PFSK-1 (cell line): ENCODE measurements around the gene TGFB1.
A peak's percentile ranks its signal among the peaks of the same experiment; 100 is the strongest.

Experiments
- FOXP2 ChIP-seq: optimal IDR thresholded peaks from 2 replicates; pipeline ENCODE3; 2011; ENCODE audit warnings: borderline replicate concordance, control low read depth, inconsistent platforms; ENCODE audit not compliant: insufficient read depth; ENCODE audit errors: extremely low read length, extremely low read depth
- POLR2AphosphoS5 ChIP-seq: IDR thresholded peaks from 2 replicates; pipeline ENCODE4 v1.6.1; 2012; ENCODE audit warnings: low read depth, mild to moderate bottlenecking, control low read depth, low read length, moderate library complexity
- SIN3A ChIP-seq: IDR thresholded peaks from 2 replicates; pipeline ENCODE4 v1.6.1; 2012; ENCODE audit warnings: mild to moderate bottlenecking, low read length, moderate library complexity, borderline replicate concordance; ENCODE audit not compliant: insufficient read depth
- TAF1 ChIP-seq: IDR thresholded peaks from 2 replicates; pipeline ENCODE4 v1.6.1; 2012; ENCODE audit warnings: low read length, control low read depth, borderline replicate concordance; ENCODE audit not compliant: insufficient read depth
- TF ChIP-seq, protein P1 (sequence below), 2 experiments: IDR thresholded peaks; 2 replicates each; pipeline versions ENCODE4 v1.6.1 to v1.8.0; 2011 to 2012; ENCODE audit warnings: low read depth in 2 of 2, low read length in 2 of 2, control low read depth in 1 of 2, inconsistent platforms in 1 of 2, mild to moderate bottlenecking in 1 of 2, moderate library complexity in 1 of 2; ENCODE audit not compliant: insufficient read depth in 1 of 2

TGFB1 gene

DNA sequence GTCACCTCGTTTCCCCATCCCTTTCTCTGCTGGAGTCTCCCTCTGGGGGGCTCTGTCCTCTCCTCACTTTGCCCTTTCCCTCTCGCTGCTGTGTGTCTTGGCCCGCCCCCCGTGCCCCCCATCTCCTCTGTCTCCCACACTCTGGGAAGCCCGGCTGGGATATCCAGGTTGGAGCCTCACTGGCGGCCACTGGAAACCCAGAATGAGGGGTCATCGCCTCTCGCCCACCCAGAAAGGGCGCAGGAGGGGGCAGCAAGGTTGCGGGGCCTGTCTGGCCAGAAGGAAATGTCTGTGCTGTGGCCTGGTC is 28.1 kb downstream of the TGFB1 start:
- TF ChIP-seq SIN3A, result no peak
- no peak for TF ChIP-seq TAF1
- TF ChIP-seq, protein P1, sequence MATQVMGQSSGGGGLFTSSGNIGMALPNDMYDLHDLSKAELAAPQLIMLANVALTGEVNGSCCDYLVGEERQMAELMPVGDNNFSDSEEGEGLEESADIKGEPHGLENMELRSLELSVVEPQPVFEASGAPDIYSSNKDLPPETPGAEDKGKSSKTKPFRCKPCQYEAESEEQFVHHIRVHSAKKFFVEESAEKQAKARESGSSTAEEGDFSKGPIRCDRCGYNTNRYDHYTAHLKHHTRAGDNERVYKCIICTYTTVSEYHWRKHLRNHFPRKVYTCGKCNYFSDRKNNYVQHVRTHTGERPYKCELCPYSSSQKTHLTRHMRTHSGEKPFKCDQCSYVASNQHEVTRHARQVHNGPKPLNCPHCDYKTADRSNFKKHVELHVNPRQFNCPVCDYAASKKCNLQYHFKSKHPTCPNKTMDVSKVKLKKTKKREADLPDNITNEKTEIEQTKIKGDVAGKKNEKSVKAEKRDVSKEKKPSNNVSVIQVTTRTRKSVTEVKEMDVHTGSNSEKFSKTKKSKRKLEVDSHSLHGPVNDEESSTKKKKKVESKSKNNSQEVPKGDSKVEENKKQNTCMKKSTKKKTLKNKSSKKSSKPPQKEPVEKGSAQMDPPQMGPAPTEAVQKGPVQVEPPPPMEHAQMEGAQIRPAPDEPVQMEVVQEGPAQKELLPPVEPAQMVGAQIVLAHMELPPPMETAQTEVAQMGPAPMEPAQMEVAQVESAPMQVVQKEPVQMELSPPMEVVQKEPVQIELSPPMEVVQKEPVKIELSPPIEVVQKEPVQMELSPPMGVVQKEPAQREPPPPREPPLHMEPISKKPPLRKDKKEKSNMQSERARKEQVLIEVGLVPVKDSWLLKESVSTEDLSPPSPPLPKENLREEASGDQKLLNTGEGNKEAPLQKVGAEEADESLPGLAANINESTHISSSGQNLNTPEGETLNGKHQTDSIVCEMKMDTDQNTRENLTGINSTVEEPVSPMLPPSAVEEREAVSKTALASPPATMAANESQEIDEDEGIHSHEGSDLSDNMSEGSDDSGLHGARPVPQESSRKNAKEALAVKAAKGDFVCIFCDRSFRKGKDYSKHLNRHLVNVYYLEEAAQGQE (IDR thresholded peaks at IDR 0.05; ENCODE audit: insufficient read depth in 1 of 2, low read depth in 2 of 2, low read length in 2 of 2), result no peak

DNA sequence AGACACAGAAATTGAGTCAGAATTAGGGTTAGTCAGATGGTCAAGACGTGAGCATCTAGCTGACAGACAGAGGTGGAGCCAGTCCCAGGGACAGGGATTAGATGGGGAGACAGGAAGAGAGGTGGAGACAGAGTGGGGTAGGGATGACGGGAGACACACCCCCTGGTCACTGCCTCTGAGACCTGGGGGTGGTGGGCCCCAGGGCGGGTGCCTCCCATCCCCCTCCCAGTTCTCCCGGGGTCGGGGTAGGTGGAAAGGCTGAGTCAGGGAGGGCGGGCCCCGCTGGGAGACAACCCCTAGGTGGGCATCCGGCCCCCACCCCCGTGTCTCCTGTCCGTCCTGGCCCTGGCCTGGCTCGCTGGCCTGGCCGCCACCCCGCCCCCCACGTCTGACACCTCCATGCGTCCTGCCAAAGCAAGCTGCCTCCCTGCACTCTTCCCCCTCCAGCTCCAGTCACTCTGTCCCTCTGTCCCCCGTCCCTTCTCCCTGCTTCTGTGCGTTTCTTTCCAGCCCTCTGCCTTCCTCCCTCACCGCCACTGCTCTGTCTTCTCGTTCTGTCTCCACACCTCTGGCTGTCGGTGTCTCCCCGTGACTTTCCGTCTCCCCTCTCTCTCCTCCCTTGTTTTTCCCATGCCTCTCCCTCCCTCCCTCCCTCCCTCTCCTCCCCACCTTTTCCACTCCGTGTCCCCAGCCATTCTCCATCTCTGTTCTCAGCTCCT is 28.6 kb downstream of the TGFB1 start:
- TF ChIP-seq TAF1 (no peak), POLR2AphosphoS5 (peak; percentile 50), FOXP2 (no peak), SIN3A (peak; percentile 40; the same call in 1 of the 2 replicates)
- TF ChIP-seq, protein P1 (IDR thresholded peaks at IDR 0.05; ENCODE audit: insufficient read depth in 1 of 2, low read depth in 2 of 2, low read length in 2 of 2), result peak in 1 of 2 experiments; percentile 33; a peak in 1 of 4 replicates

DNA sequence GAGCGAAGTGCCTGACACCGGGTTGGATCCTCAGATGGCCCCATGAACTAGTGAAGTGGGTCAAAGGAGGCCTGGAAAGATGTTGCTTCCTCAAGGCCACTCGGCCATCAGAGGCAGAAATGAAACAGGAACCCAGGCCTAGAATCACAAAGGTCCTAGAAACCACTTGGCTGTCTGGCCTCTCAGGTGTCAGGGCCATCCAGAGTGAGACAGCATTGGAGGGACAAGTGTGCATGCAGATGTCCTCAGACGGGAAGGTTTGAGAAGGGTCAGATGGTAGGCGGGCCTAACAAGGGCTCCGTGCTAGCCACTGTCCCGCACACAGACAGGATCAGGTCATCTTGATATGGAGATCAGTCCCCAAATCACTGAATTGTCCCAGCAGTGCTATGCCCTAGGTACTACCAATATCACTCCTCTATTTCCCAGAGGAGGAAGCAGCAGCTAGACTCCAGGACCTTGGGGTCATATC is 29.5 kb downstream of the TGFB1 start:
- TF ChIP-seq SIN3A (no peak), POLR2AphosphoS5 (peak; percentile 37; the same call in 1 of the 2 replicates), FOXP2 (no peak)
- TF ChIP-seq, protein P1 (IDR thresholded peaks at IDR 0.05; ENCODE audit: insufficient read depth in 1 of 2, low read depth in 2 of 2, low read length in 2 of 2), result no peak

DNA sequence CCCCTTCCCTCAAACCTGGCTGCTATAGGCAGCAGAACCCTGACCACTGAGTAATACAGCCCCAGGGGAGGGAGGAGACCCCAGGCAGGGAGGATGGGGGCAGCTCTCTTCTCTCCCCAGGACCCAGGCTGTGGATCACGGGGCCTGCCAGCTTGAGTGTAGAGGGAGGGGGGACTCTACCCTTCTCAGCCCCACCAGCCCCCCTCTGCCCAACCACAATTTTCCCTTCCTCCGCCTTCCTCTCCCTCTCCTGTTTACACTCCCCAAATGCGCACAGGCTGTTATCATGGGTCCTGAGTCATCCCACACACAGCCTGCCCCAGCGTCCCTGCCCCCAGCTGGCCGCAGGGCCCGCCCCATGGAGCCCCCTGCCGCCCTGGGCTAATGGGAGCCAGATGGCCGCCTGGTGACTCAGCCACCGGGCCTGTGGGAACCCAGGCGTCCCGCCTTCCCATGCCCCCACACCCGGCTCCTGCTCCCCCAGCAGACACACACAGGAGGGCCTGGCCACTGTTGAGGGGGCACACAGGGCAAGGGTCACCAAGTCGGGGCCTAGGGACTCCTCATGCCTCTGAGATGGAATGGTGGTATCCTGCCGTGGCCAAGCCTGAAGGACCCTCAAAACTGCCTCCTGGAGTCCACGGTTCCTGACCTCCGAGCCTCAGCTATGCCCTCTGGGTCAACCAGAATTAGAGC is 30.1 kb downstream of the TGFB1 start:
- TF ChIP-seq, protein P1 (IDR thresholded peaks at IDR 0.05; ENCODE audit: insufficient read depth in 1 of 2, low read depth in 2 of 2, low read length in 2 of 2), result peak in 1 of 2 experiments; percentile 57; a peak in 1 of 4 replicates
- TF ChIP-seq TAF1 (no peak), FOXP2 (no peak), POLR2AphosphoS5 (no peak), SIN3A (peak; percentile 71; the same call in 1 of the 2 replicates)
